ENCODE data around the gene VIL1.

The VIL1 gene

DNA sequence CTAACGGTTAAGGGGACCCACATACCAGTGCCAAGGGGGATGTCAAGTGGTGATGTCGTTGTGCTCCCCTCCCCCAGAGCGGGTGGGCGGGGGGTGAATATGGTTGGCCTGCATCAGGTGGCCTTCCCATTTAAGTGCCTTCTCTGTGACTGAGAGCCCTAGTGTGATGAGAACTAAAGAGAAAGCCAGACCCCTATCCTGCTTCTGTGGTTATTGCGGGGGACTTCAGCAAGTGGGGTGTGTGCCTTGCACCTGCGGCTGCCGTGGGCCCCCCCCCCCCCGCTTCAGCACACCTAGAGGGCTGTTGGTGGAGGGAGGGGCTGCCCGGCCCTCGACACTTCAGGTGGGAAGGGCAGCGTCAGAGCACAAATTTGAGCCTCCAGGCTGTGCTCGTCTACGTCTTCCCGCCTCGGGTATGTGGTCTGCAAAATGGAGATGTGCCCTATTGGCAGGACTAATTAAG, 13.1 kb upstream of the VIL1 start:
- H3K27ac ChIP-seq (replicated peaks) = peak overlapping the region; percentile 75
- no peaks in the 10 kb centered on the region for H3K27me3 ChIP-seq (ENCODE audit: insufficient read depth, poor library complexity, severe bottlenecking)
- TF ChIP-seq POLR2AphosphoS5 (IDR thresholded peaks at IDR 0.05; ENCODE audit: low read depth) (no peak), SPI1 (IDR thresholded peaks at IDR 0.05; ENCODE audit: borderline replicate concordance, low read depth) (no peak), GABPA (IDR thresholded peaks at IDR 0.05; ENCODE audit: low read depth) (no peak)
- TF ChIP-seq, protein P1, sequence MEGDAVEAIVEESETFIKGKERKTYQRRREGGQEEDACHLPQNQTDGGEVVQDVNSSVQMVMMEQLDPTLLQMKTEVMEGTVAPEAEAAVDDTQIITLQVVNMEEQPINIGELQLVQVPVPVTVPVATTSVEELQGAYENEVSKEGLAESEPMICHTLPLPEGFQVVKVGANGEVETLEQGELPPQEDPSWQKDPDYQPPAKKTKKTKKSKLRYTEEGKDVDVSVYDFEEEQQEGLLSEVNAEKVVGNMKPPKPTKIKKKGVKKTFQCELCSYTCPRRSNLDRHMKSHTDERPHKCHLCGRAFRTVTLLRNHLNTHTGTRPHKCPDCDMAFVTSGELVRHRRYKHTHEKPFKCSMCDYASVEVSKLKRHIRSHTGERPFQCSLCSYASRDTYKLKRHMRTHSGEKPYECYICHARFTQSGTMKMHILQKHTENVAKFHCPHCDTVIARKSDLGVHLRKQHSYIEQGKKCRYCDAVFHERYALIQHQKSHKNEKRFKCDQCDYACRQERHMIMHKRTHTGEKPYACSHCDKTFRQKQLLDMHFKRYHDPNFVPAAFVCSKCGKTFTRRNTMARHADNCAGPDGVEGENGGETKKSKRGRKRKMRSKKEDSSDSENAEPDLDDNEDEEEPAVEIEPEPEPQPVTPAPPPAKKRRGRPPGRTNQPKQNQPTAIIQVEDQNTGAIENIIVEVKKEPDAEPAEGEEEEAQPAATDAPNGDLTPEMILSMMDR (IDR thresholded peaks at IDR 0.05; ENCODE audit: insufficient read depth, low read length) = no peak
- TF ChIP-seq, protein P2, sequence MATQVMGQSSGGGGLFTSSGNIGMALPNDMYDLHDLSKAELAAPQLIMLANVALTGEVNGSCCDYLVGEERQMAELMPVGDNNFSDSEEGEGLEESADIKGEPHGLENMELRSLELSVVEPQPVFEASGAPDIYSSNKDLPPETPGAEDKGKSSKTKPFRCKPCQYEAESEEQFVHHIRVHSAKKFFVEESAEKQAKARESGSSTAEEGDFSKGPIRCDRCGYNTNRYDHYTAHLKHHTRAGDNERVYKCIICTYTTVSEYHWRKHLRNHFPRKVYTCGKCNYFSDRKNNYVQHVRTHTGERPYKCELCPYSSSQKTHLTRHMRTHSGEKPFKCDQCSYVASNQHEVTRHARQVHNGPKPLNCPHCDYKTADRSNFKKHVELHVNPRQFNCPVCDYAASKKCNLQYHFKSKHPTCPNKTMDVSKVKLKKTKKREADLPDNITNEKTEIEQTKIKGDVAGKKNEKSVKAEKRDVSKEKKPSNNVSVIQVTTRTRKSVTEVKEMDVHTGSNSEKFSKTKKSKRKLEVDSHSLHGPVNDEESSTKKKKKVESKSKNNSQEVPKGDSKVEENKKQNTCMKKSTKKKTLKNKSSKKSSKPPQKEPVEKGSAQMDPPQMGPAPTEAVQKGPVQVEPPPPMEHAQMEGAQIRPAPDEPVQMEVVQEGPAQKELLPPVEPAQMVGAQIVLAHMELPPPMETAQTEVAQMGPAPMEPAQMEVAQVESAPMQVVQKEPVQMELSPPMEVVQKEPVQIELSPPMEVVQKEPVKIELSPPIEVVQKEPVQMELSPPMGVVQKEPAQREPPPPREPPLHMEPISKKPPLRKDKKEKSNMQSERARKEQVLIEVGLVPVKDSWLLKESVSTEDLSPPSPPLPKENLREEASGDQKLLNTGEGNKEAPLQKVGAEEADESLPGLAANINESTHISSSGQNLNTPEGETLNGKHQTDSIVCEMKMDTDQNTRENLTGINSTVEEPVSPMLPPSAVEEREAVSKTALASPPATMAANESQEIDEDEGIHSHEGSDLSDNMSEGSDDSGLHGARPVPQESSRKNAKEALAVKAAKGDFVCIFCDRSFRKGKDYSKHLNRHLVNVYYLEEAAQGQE (IDR thresholded peaks at IDR 0.05; ENCODE audit: insufficient replicate concordance, low read depth) = no peak
- H3K4me3 ChIP-seq (replicated peaks; ENCODE audit: insufficient read depth, low read length) = peak overlapping the region; percentile 36
- DNase-seq (ENCODE audit: low read depth in 1 of 2, low spot score in 1 of 2) = peak in 1 of 2 experiments; percentile 33

DNA sequence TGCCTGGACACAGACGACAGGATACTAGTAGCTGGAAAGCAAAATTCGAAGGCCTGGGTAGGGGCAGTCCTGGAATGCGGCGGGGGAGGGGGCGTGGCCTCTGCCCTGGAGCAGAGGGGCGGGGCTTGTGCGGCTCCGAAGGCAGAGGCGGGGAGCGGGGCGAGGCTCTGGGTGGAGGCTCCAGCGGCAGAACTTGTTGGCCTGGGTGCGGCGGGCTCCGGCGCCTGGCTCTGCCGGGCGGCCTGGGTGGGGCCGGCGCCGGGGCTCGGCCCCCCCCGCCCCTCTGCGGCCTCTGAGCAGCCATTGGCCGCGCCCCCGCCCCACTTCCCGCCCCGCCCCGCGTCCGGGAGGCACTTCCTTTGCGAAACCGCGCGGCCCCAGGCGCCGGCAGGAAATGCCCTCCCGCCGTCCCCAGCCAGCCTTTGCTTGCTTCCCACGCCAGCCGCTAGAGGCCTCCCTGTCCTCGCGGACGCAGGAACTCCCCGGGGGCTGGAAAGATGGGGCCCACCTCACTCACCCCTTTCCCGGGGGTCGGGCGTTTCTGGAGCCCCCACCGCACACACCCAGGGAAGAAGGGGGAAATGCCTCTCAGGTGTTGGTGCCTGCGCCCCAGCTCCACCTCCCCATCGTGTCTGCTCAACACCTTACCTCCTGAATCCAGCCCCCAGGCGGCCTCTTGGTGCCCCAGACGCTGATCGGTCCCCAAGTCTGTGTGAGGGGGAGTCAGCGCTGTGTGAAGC, 12.5 kb upstream of the VIL1 start:
- H3K27ac ChIP-seq (replicated peaks) = peak overlapping the region; percentile 80
- TF ChIP-seq GABPA (IDR thresholded peaks at IDR 0.05; ENCODE audit: low read depth) (no peak), SPI1 (IDR thresholded peaks at IDR 0.05; ENCODE audit: borderline replicate concordance, low read depth) (peak; percentile 61; the same call in 1 of the 2 replicates), POLR2AphosphoS5 (IDR thresholded peaks at IDR 0.05; ENCODE audit: low read depth) (peak; percentile 59)
- TF ChIP-seq, protein P2 (IDR thresholded peaks at IDR 0.05; ENCODE audit: insufficient replicate concordance, low read depth) = no peak
- TF ChIP-seq, protein P1 (IDR thresholded peaks at IDR 0.05; ENCODE audit: insufficient read depth, low read length) = peak; percentile 47
- DNase-seq (ENCODE audit: low read depth in 1 of 2, low spot score in 1 of 2) = peak in 1 of 2 experiments; percentile 96
- H3K27me3 ChIP-seq (ENCODE audit: insufficient read depth, poor library complexity, severe bottlenecking) = no peaks in the 10 kb centered on the region
- peak overlapping the region; percentile 39 for H3K4me3 ChIP-seq (replicated peaks; ENCODE audit: insufficient read depth, low read length)

DNA sequence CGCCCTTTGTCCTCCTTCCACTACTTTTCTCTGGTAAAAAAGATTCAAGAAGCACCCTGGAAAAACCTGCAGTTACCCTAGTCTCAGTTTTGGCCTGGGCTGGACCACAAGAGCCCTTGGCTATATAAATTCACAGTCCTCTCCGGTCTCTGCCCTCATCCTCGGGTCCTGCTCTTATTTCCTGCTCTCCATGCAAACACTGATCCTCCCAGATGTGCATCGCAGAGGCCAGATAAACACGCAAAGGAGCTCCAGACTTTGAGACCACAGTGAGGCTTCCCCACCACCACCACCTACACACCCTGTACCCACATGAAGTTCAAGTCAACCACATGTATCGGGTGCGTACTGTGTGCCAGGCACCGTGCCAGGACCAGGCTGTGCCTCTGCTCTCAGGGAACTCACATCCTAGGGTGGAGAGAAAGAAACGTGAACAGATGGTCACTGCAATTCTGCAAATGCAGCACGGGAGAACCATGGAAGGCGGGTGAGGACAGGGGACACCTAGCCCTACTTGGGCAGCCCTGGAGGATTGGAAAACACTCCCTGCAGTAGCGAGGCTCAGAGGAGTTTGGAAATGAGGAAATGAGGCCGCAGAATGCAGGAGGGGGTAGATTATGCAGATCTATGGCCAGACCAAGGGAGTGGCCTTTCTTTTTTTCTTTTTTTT, 11.8 kb upstream of the VIL1 start:
- peak in 1 of 2 experiments; percentile 82 for DNase-seq (ENCODE audit: low read depth in 1 of 2, low spot score in 1 of 2)
- peak overlapping the region; percentile 39 for H3K4me3 ChIP-seq (replicated peaks; ENCODE audit: insufficient read depth, low read length)
- TF ChIP-seq GABPA (IDR thresholded peaks at IDR 0.05; ENCODE audit: low read depth) (no peak; the same call in 1 of the 2 replicates), SPI1 (IDR thresholded peaks at IDR 0.05; ENCODE audit: borderline replicate concordance, low read depth) (peak; percentile 86), POLR2AphosphoS5 (IDR thresholded peaks at IDR 0.05; ENCODE audit: low read depth) (peak; percentile 83)
- TF ChIP-seq, protein P2 (IDR thresholded peaks at IDR 0.05; ENCODE audit: insufficient replicate concordance, low read depth) = no peak
- TF ChIP-seq, protein P1 (IDR thresholded peaks at IDR 0.05; ENCODE audit: insufficient read depth, low read length) = no peak
- H3K27ac ChIP-seq (replicated peaks) = peak overlapping the region; percentile 80
- no peaks in the 10 kb centered on the region for H3K27me3 ChIP-seq (ENCODE audit: insufficient read depth, poor library complexity, severe bottlenecking)

All from HL-60 (cell line).